SK-N-SH (cell line): ENCODE data around the gene OPN3. TPM values are rescaled to one million over a fixed set of nuclear protein-coding genes. Genes with fewer than 3 reads are reported as not detected.

Source experiments
- CTCF ChIA-PET: fragments of 300-600, 350-600 bp; formaldehyde crosslinking; extraction: SDS; loops from one replicate; lab custom pipeline; 2021; lab: Yijun Ruan, JAX
- POLR2A ChIA-PET: fragments of 350-600 bp; sonication (Branson Sonifier 250); formaldehyde crosslinking; extraction: SDS; loops from one replicate; lab custom pipeline; 2020; ENCODE audit warnings: antibody characterized with exemption, inconsistent platforms; lab: Yijun Ruan, JAX
- DNase-seq: peaks from one replicate; pipeline ENCODE4 v3.0.0; 2012
- H2AFZ ChIP-seq: fragments of 200-600 bp; sonication (generic); 2 replicates; pipeline ENCODE4 v1.8.1; 2016; ENCODE audit warnings: antibody characterized with exemption, mild to moderate bottlenecking, low read depth
- H3F3A ChIP-seq: fragments of 200-600 bp; sonication (generic); replicated peaks from 2 replicates; pipeline ENCODE3; 2016; ENCODE audit warnings: antibody characterized with exemption, mild to moderate bottlenecking; ENCODE audit not compliant: insufficient read depth
- H3K27ac ChIP-seq, 2 experiments: fragments of 200-500 bp in 1 of 2; fragments of 200-600 bp in 1 of 2; sonication (Bioruptor generic) in 1 of 2; sonication (generic), shearing (Covaris generic) in 1 of 2; 2 replicates each; pipeline versions ENCODE4 v1.5.1 to v1.6.1; 2014 to 2016; ENCODE audit warnings: low read depth in 2 of 2, inconsistent platforms in 1 of 2, low read length in 1 of 2, mild to moderate bottlenecking in 1 of 2, mixed read lengths in 1 of 2
- H3K27me3 ChIP-seq: fragments of 200-600 bp; sonication (generic), shearing (Covaris generic); 2 replicates; pipeline ENCODE4 v1.6.1; 2016; ENCODE audit warnings: mixed run types; ENCODE audit not compliant: insufficient read depth
- H3K36me3 ChIP-seq, 2 experiments: fragments of 200-500 bp in 1 of 2; fragments of 200-600 bp in 1 of 2; sonication (Bioruptor generic) in 1 of 2; sonication (generic) in 1 of 2; replicated peaks in 1 of 2; 2 replicates each; pipeline versions ENCODE3 to v1.5.1; 2014 to 2016; ENCODE audit warnings: low read length in 1 of 2, mild to moderate bottlenecking in 1 of 2; ENCODE audit not compliant: insufficient read depth in 2 of 2, control insufficient read depth in 1 of 2
- H3K4me1 ChIP-seq, 2 experiments: fragments of 200-500 bp in 1 of 2; fragments of 200-600 bp in 1 of 2; sonication (Bioruptor generic) in 1 of 2; sonication (generic), shearing (Covaris generic) in 1 of 2; 2 replicates each; pipeline versions ENCODE4 v1.5.1 to v1.6.1; 2014 to 2016; ENCODE audit warnings: low read depth in 1 of 2, low read length in 1 of 2, mixed run types in 1 of 2; ENCODE audit not compliant: insufficient read depth in 2 of 2, control insufficient read depth in 1 of 2
- H3K4me2 ChIP-seq: fragments of 200-600 bp; sonication (generic), shearing (Covaris generic); 2 replicates; pipeline ENCODE4 v1.6.1; 2017; ENCODE audit warnings: mixed run types
- H3K4me3 ChIP-seq, 2 experiments: fragments of 200-500 bp in 1 of 2; fragments of 200-600 bp in 1 of 2; sonication (Bioruptor generic) in 1 of 2; sonication (generic), shearing (Covaris generic) in 1 of 2; 2 replicates each; pipeline versions ENCODE4 v1.5.1 to v1.8.1; 2014 to 2016; ENCODE audit warnings: low read depth in 2 of 2, inconsistent platforms in 1 of 2, low read length in 1 of 2, mild to moderate bottlenecking in 1 of 2, mixed read lengths in 1 of 2, moderate library complexity in 1 of 2
- H3K79me2 ChIP-seq: fragments of 200-600 bp; sonication (generic); 2 replicates; pipeline ENCODE4 v1.8.1; 2017; ENCODE audit warnings: mild to moderate bottlenecking; ENCODE audit not compliant: insufficient read depth
- H3K9ac ChIP-seq: fragments of 200-600 bp; sonication (generic); 2 replicates; pipeline ENCODE4 v1.6.1; 2017; ENCODE audit warnings: mixed run types
- H3K9me2 ChIP-seq: fragments of 200-600 bp; sonication (generic); 2 replicates; pipeline ENCODE4 v1.6.1; 2017; ENCODE audit warnings: mixed run types
- H3K9me3 ChIP-seq: fragments of 200-600 bp; sonication (generic); 2 replicates; pipeline ENCODE4 v1.6.1; 2017; ENCODE audit warnings: mixed run types, mild to moderate bottlenecking, moderate library complexity
- H4K20me1 ChIP-seq: fragments of 200-600 bp; sonication (generic); 2 replicates; pipeline ENCODE4 v1.6.1; 2017; ENCODE audit warnings: mild to moderate bottlenecking, mixed run types; ENCODE audit not compliant: insufficient read depth
- CHD2 ChIP-seq: fragments of 150-350 bp; IDR thresholded peaks from 2 replicates; pipeline ENCODE4 v1.6.1; 2018; ENCODE audit warnings: low read length; ENCODE audit not compliant: partially characterized antibody
- ELF1 ChIP-seq: IDR thresholded peaks from 2 replicates; pipeline ENCODE4 v1.4.0; 2012
- EP300 ChIP-seq, 2 experiments: IDR thresholded peaks; 2 replicates each; pipeline versions ENCODE4 v1.4.0 to v1.6.1; 2012; ENCODE audit warnings: borderline replicate concordance in 1 of 2, low read depth in 1 of 2, low read length in 1 of 2
- FOXM1 ChIP-seq: IDR thresholded peaks from 2 replicates; pipeline ENCODE4 v1.4.0; 2012; ENCODE audit warnings: low read depth, mild to moderate bottlenecking
- GATA2 ChIP-seq: sonication (generic); formaldehyde crosslinking; IDR thresholded peaks from 2 replicates; pipeline ENCODE4 v1.5.0; 2020; ENCODE audit warnings: mild to moderate bottlenecking, missing genetic modification reagents
- MAX ChIP-seq: IDR thresholded peaks from 2 replicates; pipeline ENCODE4 v1.4.0; 2012; ENCODE audit warnings: low read depth
- MXI1 ChIP-seq: IDR thresholded peaks from 2 replicates; pipeline ENCODE4 v1.6.1; 2012; ENCODE audit warnings: mild to moderate bottlenecking, low read depth, low read length, improper control_type of control experiment
- NRF1 ChIP-seq: IDR thresholded peaks from 2 replicates; pipeline ENCODE4 v1.6.1; 2012; ENCODE audit warnings: low read depth, mild to moderate bottlenecking, low read length
- PBX3 ChIP-seq: IDR thresholded peaks from 2 replicates; pipeline ENCODE4; 2012
- POLR2AphosphoS5 ChIP-seq: IDR thresholded peaks from 2 replicates; pipeline ENCODE4 v1.6.1; 2012; ENCODE audit warnings: low read depth, low read length
- RCOR1 ChIP-seq: fragments of 150-350 bp; IDR thresholded peaks from 2 replicates; pipeline ENCODE4 v1.6.1; 2017; ENCODE audit warnings: antibody characterized with exemption, low read length
- RXRA ChIP-seq: IDR thresholded peaks from 2 replicates; pipeline ENCODE4 v1.4.0; 2012; ENCODE audit warnings: low read depth, mild to moderate bottlenecking, borderline replicate concordance
- SIN3A ChIP-seq: IDR thresholded peaks from 2 replicates; pipeline ENCODE4 v1.6.1; 2012; ENCODE audit warnings: low read depth, mild to moderate bottlenecking, low read length, moderate library complexity, borderline replicate concordance
- SMC3 ChIP-seq: IDR thresholded peaks from 2 replicates; pipeline ENCODE4 v1.6.1; 2012; ENCODE audit warnings: low read depth, low read length, improper control_type of control experiment
- TEAD4 ChIP-seq: IDR thresholded peaks from 2 replicates; pipeline ENCODE4 v1.4.0; 2012; ENCODE audit warnings: mild to moderate bottlenecking, borderline replicate concordance; ENCODE audit not compliant: insufficient read depth
- YY1 ChIP-seq: IDR thresholded peaks from 2 replicates; pipeline ENCODE4 v1.4.0; 2012; ENCODE audit warnings: low read depth, mild to moderate bottlenecking
- WGBS: methylation state at CpG from one replicate; pipeline ENCODE4 v1.1.6; 2017; ENCODE audit warnings: low lambda C conversion rate; 5-methylcytosine and 5-hydroxymethylcytosine counted together
- polyA plus RNA-seq, 3 experiments: library from polyadenylated mRNA; depleted of rRNA; stranded (reverse); fragments of >200 nt; gene quantifications; 2 replicates each; pipeline ENCODE4 v1.2.3, GENCODE V29; 2012
- TF ChIP-seq, protein P1 (sequence below): IDR thresholded peaks from 2 replicates; pipeline ENCODE4 v1.4.0; 2012; ENCODE audit warnings: low read depth, borderline replicate concordance
- TF ChIP-seq, protein P2 (sequence below): fragments of 150-350 bp; IDR thresholded peaks from 2 replicates; pipeline ENCODE4 v1.6.1; 2016; ENCODE audit warnings: mild to moderate bottlenecking, low read depth, low read length
- TF ChIP-seq, protein P3 (sequence below): fragments of 150-350 bp; IDR thresholded peaks from 2 replicates; pipeline ENCODE4 v1.6.1; 2017; ENCODE audit warnings: antibody characterized with exemption, low read length, low read depth, borderline replicate concordance

OPN3 gene
- polyA plus RNA-seq, 1 of the 3 experiments (the other 2 are of a cell fraction): 7.8 TPM

- Histone ChIP-seq H3K4me2 (no peak overlapping the region), H3K9ac (no peak overlapping the region), H3K27ac (no peak overlapping the region), H2AFZ (no peak overlapping the region), H3K36me3 (no peaks in the 10 kb centered on the region), H4K20me1 (no peaks in the 10 kb centered on the region), H3K4me1 (no peaks in the 10 kb centered on the region), H3K79me2 (no peaks in the 10 kb centered on the region), H3K27me3 (no peaks in the 10 kb centered on the region), H3K4me3 (no peak overlapping the region), H3F3A (no peaks in the 10 kb centered on the region), H3K9me3 (no peaks in the 10 kb centered on the region)
- WGBS: 78% methylated on average over 22 of the region's 22 CpGs
- TF ChIP-seq MXI1 (no peak), SIN3A (no peak)
- TF ChIP-seq, protein P1, sequence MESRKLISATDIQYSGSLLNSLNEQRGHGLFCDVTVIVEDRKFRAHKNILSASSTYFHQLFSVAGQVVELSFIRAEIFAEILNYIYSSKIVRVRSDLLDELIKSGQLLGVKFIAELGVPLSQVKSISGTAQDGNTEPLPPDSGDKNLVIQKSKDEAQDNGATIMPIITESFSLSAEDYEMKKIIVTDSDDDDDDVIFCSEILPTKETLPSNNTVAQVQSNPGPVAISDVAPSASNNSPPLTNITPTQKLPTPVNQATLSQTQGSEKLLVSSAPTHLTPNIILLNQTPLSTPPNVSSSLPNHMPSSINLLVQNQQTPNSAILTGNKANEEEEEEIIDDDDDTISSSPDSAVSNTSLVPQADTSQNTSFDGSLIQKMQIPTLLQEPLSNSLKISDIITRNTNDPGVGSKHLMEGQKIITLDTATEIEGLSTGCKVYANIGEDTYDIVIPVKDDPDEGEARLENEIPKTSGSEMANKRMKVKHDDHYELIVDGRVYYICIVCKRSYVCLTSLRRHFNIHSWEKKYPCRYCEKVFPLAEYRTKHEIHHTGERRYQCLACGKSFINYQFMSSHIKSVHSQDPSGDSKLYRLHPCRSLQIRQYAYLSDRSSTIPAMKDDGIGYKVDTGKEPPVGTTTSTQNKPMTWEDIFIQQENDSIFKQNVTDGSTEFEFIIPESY: no peak
- TF ChIP-seq, all 33 proteins: peak for 0
- POLR2A ChIA-PET: no interaction called here
- no peaks in the 10 kb centered on the region for H3K9me2 ChIP-seq
- no peak for DNase-seq
- CTCF ChIA-PET: no interaction called here
Measured at GRCh38 chr1:241551759-241552638, 88.2 kb downstream of the OPN3 start.

DNA sequence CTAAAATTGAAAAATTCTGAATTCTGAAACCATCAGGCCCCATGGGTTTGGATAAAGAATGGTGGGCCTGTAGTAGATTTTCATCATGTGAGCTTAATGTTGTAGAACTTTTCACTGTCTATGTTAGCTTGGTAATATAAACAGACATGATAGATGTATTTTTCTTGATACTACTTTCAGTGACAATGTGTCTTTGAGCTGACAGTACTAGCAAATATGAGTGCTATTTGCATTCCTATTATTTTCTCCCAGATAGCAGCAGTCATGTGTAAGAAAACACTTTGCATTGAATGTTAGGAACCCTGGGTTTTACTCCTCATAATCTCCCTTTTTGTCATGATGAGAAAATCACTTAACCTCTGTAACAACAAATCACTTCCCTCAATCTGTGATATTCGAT is 89.9 kb downstream of the OPN3 start:
- Histone ChIP-seq H4K20me1 (no peaks in the 10 kb centered on the region), H3K9me2 (no peaks in the 10 kb centered on the region), H3K4me1 (no peaks in the 10 kb centered on the region), H3K36me3 (no peaks in the 10 kb centered on the region), H3K9me3 (no peaks in the 10 kb centered on the region)
- POLR2A ChIA-PET: no interaction called here
- TF ChIP-seq ELF1: no peak
- no peak for TF ChIP-seq SMC3
- TF ChIP-seq PBX3: no peak
- TF ChIP-seq MAX: no peak
- TF ChIP-seq, protein P2, sequence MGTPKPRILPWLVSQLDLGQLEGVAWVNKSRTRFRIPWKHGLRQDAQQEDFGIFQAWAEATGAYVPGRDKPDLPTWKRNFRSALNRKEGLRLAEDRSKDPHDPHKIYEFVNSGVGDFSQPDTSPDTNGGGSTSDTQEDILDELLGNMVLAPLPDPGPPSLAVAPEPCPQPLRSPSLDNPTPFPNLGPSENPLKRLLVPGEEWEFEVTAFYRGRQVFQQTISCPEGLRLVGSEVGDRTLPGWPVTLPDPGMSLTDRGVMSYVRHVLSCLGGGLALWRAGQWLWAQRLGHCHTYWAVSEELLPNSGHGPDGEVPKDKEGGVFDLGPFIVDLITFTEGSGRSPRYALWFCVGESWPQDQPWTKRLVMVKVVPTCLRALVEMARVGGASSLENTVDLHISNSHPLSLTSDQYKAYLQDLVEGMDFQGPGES: no peak
- no peak for TF ChIP-seq EP300 (IDR thresholded peaks at IDR 0.05; ENCODE audit: borderline replicate concordance in 1 of 2, low read depth in 1 of 2, low read length in 1 of 2)
- TF ChIP-seq, protein P3, sequence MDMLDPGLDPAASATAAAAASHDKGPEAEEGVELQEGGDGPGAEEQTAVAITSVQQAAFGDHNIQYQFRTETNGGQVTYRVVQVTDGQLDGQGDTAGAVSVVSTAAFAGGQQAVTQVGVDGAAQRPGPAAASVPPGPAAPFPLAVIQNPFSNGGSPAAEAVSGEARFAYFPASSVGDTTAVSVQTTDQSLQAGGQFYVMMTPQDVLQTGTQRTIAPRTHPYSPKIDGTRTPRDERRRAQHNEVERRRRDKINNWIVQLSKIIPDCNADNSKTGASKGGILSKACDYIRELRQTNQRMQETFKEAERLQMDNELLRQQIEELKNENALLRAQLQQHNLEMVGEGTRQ: no peak
- TF ChIP-seq RXRA: no peak
- TF ChIP-seq, protein P1: no peak
- TF ChIP-seq POLR2AphosphoS5: no peak
- TF ChIP-seq NRF1: no peak
- no peak for TF ChIP-seq GATA2 (CRISPR knock-in tag)
- no peak for TF ChIP-seq CHD2
- TF ChIP-seq YY1: no peak
- TF ChIP-seq FOXM1: no peak
- no peak for TF ChIP-seq RCOR1
- TF ChIP-seq TEAD4: no peak
- TF ChIP-seq, all 33 proteins: peak for 0
- CTCF ChIA-PET: interaction anchor here (0.9 to 1.1 kb wide), 3 partner anchors 16 to 95 kb away, joined by 3 to 4 read pairs (median 4); no protein-coding TSS in a partner anchor
- Histone ChIP-seq H2AFZ (no peak overlapping the region), H3K4me3 (no peak overlapping the region), H3K27ac (no peak overlapping the region), H3K27me3 (no peaks in the 10 kb centered on the region), H3K79me2 (no peaks in the 10 kb centered on the region), H3K9ac (no peak overlapping the region), H3F3A (no peaks in the 10 kb centered on the region), H3K4me2 (no peak overlapping the region)
- WGBS: 14% methylated on average over 1 of the region's 1 CpG
- no peak for DNase-seq
